ENCODE measurements around the gene SNAP47.

SNAP47 gene

GRCh38 chr1:227745568-227746265 lies 10.5 kb downstream of the SNAP47 start:
- no peak overlapping the region for H3K9ac ChIP-seq (ENCODE audit: low read length)

GRCh38 chr1:227746676-227747075 lies 11.4 kb downstream of the SNAP47 start:
- DNase-seq: no peak
- Histone ChIP-seq H4K91ac (ENCODE audit: low read depth, low read length) (no peak overlapping the region), H3K9me3 (ENCODE audit: insufficient read depth, low read depth, low read length) (no peaks in the 10 kb centered on the region), H4K8ac (ENCODE audit: low read depth, low read length) (no peak overlapping the region), H2BK120ac (ENCODE audit: insufficient read depth, low read length, poor library complexity) (no peak overlapping the region), H3K4me2 (ENCODE audit: low read length) (no peak overlapping the region), H3K23ac (ENCODE audit: low read length) (no peak overlapping the region), H3K27ac (ENCODE audit: low read depth, low read length) (no peak overlapping the region), H2AK5ac (ENCODE audit: low read length) (no peak overlapping the region), H3K4ac (ENCODE audit: low read depth, low read length) (no peak overlapping the region), H3K4me1 (ENCODE audit: control insufficient read depth in 1 of 2, insufficient read depth in 2 of 2, low read length in 2 of 2) (no peaks in the 10 kb centered on the region), H2BK12ac (ENCODE audit: low read length) (no peak overlapping the region), H3K27me3 (ENCODE audit: insufficient read depth, low read length) (no peaks in the 10 kb centered on the region), H3K79me2 (ENCODE audit: control insufficient read depth, insufficient read depth, low read length, poor library complexity) (no peaks in the 10 kb centered on the region), H3K79me1 (ENCODE audit: low read length) (no peaks in the 10 kb centered on the region), H3K4me3 (ENCODE audit: low read depth, low read length) (no peak overlapping the region), H2AFZ (ENCODE audit: insufficient read depth, low read length, poor library complexity) (no peak overlapping the region), H3K18ac (ENCODE audit: low read length) (no peak overlapping the region), H3K9ac (ENCODE audit: low read length) (no peak overlapping the region), H3K36me3 (ENCODE audit: control insufficient read depth in 1 of 2, insufficient read depth in 2 of 2, low read length in 2 of 2) (peaks cover 33 to 36% of the 10 kb centered on the region in 2 experiments), H2BK5ac (ENCODE audit: low read depth, low read length, poor library complexity) (no peak overlapping the region), H3K14ac (ENCODE audit: low read length) (no peak overlapping the region), H4K12ac (ENCODE audit: low read depth, low read length) (no peak overlapping the region)
- no CpG with 5 or more reads among the region's 6 CpGs for WGBS (ENCODE audit: extremely low coverage, insufficient coverage, insufficient read length)

More at GRCh38 chr1:227745568-227746265, 10.5 kb downstream of the SNAP47 start:
- Histone ChIP-seq H3K4me2 (ENCODE audit: low read length) (no peak overlapping the region), H4K91ac (ENCODE audit: low read depth, low read length) (no peak overlapping the region), H3K79me2 (ENCODE audit: control insufficient read depth, insufficient read depth, low read length, poor library complexity) (no peaks in the 10 kb centered on the region), H2AFZ (ENCODE audit: insufficient read depth, low read length, poor library complexity) (no peak overlapping the region), H3K4ac (ENCODE audit: low read depth, low read length) (no peak overlapping the region), H3K27ac (ENCODE audit: low read depth, low read length) (no peak overlapping the region), H3K4me3 (ENCODE audit: low read depth, low read length) (no peak overlapping the region), H3K14ac (ENCODE audit: low read length) (no peak overlapping the region), H3K27me3 (ENCODE audit: insufficient read depth, low read length) (no peaks in the 10 kb centered on the region), H2BK5ac (ENCODE audit: low read depth, low read length, poor library complexity) (no peak overlapping the region), H4K12ac (ENCODE audit: low read depth, low read length) (no peak overlapping the region), H3K9me3 (ENCODE audit: insufficient read depth, low read depth, low read length) (no peaks in the 10 kb centered on the region), H3K79me1 (ENCODE audit: low read length) (no peaks in the 10 kb centered on the region), H2BK12ac (ENCODE audit: low read length) (no peak overlapping the region), H3K18ac (ENCODE audit: low read length) (no peak overlapping the region), H3K23ac (ENCODE audit: low read length) (no peak overlapping the region), H4K8ac (ENCODE audit: low read depth, low read length) (no peak overlapping the region), H2BK120ac (ENCODE audit: insufficient read depth, low read length, poor library complexity) (no peak overlapping the region), H3K4me1 (ENCODE audit: control insufficient read depth in 1 of 2, insufficient read depth in 2 of 2, low read length in 2 of 2) (no peaks in the 10 kb centered on the region), H2AK5ac (ENCODE audit: low read length) (no peak overlapping the region), H3K36me3 (ENCODE audit: control insufficient read depth in 1 of 2, insufficient read depth in 2 of 2, low read length in 2 of 2) (peaks cover 27 to 29% of the 10 kb centered on the region in 2 experiments)
- no CpG with 5 or more reads among the region's 12 CpGs for WGBS (ENCODE audit: extremely low coverage, insufficient coverage, insufficient read length)
- DNase-seq: no peak

GRCh38 chr1:227747382-227747781 lies 12.1 kb downstream of the SNAP47 start:
- H3K9me3 ChIP-seq (ENCODE audit: insufficient read depth, low read depth, low read length): no peaks in the 10 kb centered on the region
- H3K4me2 ChIP-seq (ENCODE audit: low read length): no peak overlapping the region
- H2AK5ac ChIP-seq (ENCODE audit: low read length): no peak overlapping the region
- no peak overlapping the region for H3K9ac ChIP-seq (ENCODE audit: low read length)
- no peak overlapping the region for H2BK5ac ChIP-seq (ENCODE audit: low read depth, low read length, poor library complexity)
- H3K4ac ChIP-seq (ENCODE audit: low read depth, low read length): no peak overlapping the region
- no peak for DNase-seq
- no peaks in the 10 kb centered on the region for H3K4me1 ChIP-seq (ENCODE audit: control insufficient read depth in 1 of 2, insufficient read depth in 2 of 2, low read length in 2 of 2)
- no peaks in the 10 kb centered on the region for H3K79me2 ChIP-seq (ENCODE audit: control insufficient read depth, insufficient read depth, low read length, poor library complexity)
- no peak overlapping the region for H3K27ac ChIP-seq (ENCODE audit: low read depth, low read length)
- no peak overlapping the region for H3K18ac ChIP-seq (ENCODE audit: low read length)
- H2BK120ac ChIP-seq (ENCODE audit: insufficient read depth, low read length, poor library complexity): no peak overlapping the region
- H4K91ac ChIP-seq (ENCODE audit: low read depth, low read length): no peak overlapping the region
- no CpG with 5 or more reads among the region's 8 CpGs for WGBS (ENCODE audit: extremely low coverage, insufficient coverage, insufficient read length)
- no peak overlapping the region for H2BK12ac ChIP-seq (ENCODE audit: low read length)
- no peak overlapping the region for H2AFZ ChIP-seq (ENCODE audit: insufficient read depth, low read length, poor library complexity)
- H3K14ac ChIP-seq (ENCODE audit: low read length): no peak overlapping the region
- H4K12ac ChIP-seq (ENCODE audit: low read depth, low read length): no peak overlapping the region
- H3K27me3 ChIP-seq (ENCODE audit: insufficient read depth, low read length): no peaks in the 10 kb centered on the region
- peaks cover 33 to 36% of the 10 kb centered on the region in 2 experiments for H3K36me3 ChIP-seq (ENCODE audit: control insufficient read depth in 1 of 2, insufficient read depth in 2 of 2, low read length in 2 of 2)
- H3K79me1 ChIP-seq (ENCODE audit: low read length): no peaks in the 10 kb centered on the region
- H4K8ac ChIP-seq (ENCODE audit: low read depth, low read length): no peak overlapping the region
- H3K23ac ChIP-seq (ENCODE audit: low read length): no peak overlapping the region
- no peak overlapping the region for H3K4me3 ChIP-seq (ENCODE audit: low read depth, low read length)

- WGBS (ENCODE audit: extremely low coverage, insufficient coverage, insufficient read length): no CpG with 5 or more reads among the region's 18 CpGs
- no peak overlapping the region for H3K4me2 ChIP-seq (ENCODE audit: low read length)
- H3K27me3 ChIP-seq (ENCODE audit: insufficient read depth, low read length): no peaks in the 10 kb centered on the region
- H3K4ac ChIP-seq (ENCODE audit: low read depth, low read length): no peak overlapping the region
- no peaks in the 10 kb centered on the region for H3K4me1 ChIP-seq (ENCODE audit: control insufficient read depth in 1 of 2, insufficient read depth in 2 of 2, low read length in 2 of 2)
- no peaks in the 10 kb centered on the region for H3K79me2 ChIP-seq (ENCODE audit: control insufficient read depth, insufficient read depth, low read length, poor library complexity)
- H2BK12ac ChIP-seq (ENCODE audit: low read length): no peak overlapping the region
- H4K91ac ChIP-seq (ENCODE audit: low read depth, low read length): no peak overlapping the region
- no peak for DNase-seq
- no peak overlapping the region for H4K8ac ChIP-seq (ENCODE audit: low read depth, low read length)
- H3K9ac ChIP-seq (ENCODE audit: low read length): no peak overlapping the region
- H3K4me3 ChIP-seq (ENCODE audit: low read depth, low read length): no peak overlapping the region
- peaks cover 33 to 36% of the 10 kb centered on the region in 2 experiments for H3K36me3 ChIP-seq (ENCODE audit: control insufficient read depth in 1 of 2, insufficient read depth in 2 of 2, low read length in 2 of 2)
- no peaks in the 10 kb centered on the region for H3K9me3 ChIP-seq (ENCODE audit: insufficient read depth, low read depth, low read length)
- H2BK120ac ChIP-seq (ENCODE audit: insufficient read depth, low read length, poor library complexity): no peak overlapping the region
- H3K18ac ChIP-seq (ENCODE audit: low read length): no peak overlapping the region
- no peak overlapping the region for H2AFZ ChIP-seq (ENCODE audit: insufficient read depth, low read length, poor library complexity)
- H3K23ac ChIP-seq (ENCODE audit: low read length): no peak overlapping the region
- H2AK5ac ChIP-seq (ENCODE audit: low read length): no peak overlapping the region
- no peaks in the 10 kb centered on the region for H3K79me1 ChIP-seq (ENCODE audit: low read length)
- H2BK5ac ChIP-seq (ENCODE audit: low read depth, low read length, poor library complexity): no peak overlapping the region
- H4K12ac ChIP-seq (ENCODE audit: low read depth, low read length): no peak overlapping the region
- no peak overlapping the region for H3K27ac ChIP-seq (ENCODE audit: low read depth, low read length)
- H3K14ac ChIP-seq (ENCODE audit: low read length): no peak overlapping the region
Measured at GRCh38 chr1:227747948-227748495, 12.8 kb downstream of the SNAP47 start.
